IMR-90 (cell line): ENCODE data around the gene TEAD1.

ENCODE experiments used
- CTCF ChIP-seq: conservative IDR thresholded peaks from 2 replicates; pipeline ENCODE4 v1.5.1; 2012; ENCODE audit warnings: mild to moderate bottlenecking, low read depth, low read length, improper control_type of control experiment
- POLR2A ChIP-seq: IDR thresholded peaks from 2 replicates; pipeline ENCODE4 v1.6.1; 2012; ENCODE audit warnings: mild to moderate bottlenecking, low read depth, low read length
- RAD21 ChIP-seq: IDR thresholded peaks from 2 replicates; pipeline ENCODE4 v1.6.1; 2012; ENCODE audit warnings: low read length, improper control_type of control experiment
- RCOR1 ChIP-seq: IDR thresholded peaks from 2 replicates; pipeline ENCODE4 v1.6.1; 2012; ENCODE audit warnings: mild to moderate bottlenecking, low read length, improper control_type of control experiment; ENCODE audit not compliant: insufficient replicate concordance
- SMC3 ChIP-seq: fragments of 150-350 bp; IDR thresholded peaks from 2 replicates; pipeline ENCODE4 v1.6.1; 2016; ENCODE audit warnings: low read depth, mild to moderate bottlenecking, antibody characterized with exemption, low read length, moderate library complexity
- TF ChIP-seq, protein P1 (sequence below): fragments of 150-350 bp; IDR thresholded peaks from 2 replicates; pipeline ENCODE4 v1.6.1; 2017; ENCODE audit warnings: mild to moderate bottlenecking, antibody characterized with exemption, low read length, low read depth

- TF ChIP-seq CTCF = no peak
- TF ChIP-seq POLR2A = no peak
- TF ChIP-seq SMC3 = no peak
- no peak for TF ChIP-seq RCOR1
- TF ChIP-seq, protein P1, sequence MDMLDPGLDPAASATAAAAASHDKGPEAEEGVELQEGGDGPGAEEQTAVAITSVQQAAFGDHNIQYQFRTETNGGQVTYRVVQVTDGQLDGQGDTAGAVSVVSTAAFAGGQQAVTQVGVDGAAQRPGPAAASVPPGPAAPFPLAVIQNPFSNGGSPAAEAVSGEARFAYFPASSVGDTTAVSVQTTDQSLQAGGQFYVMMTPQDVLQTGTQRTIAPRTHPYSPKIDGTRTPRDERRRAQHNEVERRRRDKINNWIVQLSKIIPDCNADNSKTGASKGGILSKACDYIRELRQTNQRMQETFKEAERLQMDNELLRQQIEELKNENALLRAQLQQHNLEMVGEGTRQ = no peak
- TF ChIP-seq RAD21 = no peak
Observed at GRCh38 chr11:12642806-12643428, 31.3 kb upstream of the TEAD1 start.
